NCI-H82 (cell line): Measurements from ENCODE around the gene ALG2.
A peak's percentile ranks its signal among the peaks of the same experiment; 100 is the strongest.

Source experiments
- DNase-seq: peaks from one replicate; lab custom pipeline; 2025; lab: John Stamatoyannopoulos, UW

The ALG2 gene

DNA sequence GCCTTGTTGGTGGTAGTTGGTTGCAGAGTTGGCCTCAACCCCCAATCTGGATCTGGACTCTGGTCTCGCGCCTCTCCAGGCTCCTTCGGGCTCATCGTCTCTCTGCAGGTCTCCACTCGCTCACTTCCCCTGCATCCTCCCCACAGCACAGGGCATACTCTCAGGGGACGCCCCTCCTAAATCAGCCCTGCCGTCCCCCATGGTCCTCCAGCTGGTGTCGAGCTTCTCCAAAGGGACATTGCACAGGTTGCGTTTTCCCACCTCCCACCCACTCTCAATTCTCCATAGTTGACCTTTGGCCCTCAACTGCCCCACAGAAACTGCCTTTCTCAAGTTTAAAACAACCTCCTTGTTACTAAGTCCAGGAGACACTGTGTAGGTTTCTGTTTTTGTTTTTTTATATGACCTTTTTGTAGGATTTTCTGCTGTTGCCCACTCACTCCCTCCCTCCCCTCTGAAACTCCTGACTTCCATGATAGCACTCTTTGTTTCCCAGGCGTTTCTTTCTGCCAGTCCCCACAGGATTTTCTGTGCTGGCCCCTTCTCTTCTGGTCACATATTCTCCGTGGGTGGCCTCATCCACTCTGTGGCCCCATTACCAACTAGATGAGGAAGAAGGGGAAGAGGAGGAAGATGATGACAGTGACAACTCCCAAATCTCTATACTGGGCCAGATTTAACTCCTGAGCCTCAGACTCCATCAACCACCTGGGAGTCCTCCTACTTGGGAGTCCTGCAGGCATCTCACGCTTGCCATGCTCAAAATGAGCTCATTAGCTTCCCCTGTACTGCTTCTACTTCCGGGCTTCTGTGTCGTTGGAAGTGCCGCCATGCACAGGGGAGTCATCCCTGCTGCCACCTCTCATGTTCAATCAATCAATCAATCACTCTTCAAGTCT is 50.3 kb downstream of the ALG2 start:
- peak; percentile 72 for DNase-seq

DNA sequence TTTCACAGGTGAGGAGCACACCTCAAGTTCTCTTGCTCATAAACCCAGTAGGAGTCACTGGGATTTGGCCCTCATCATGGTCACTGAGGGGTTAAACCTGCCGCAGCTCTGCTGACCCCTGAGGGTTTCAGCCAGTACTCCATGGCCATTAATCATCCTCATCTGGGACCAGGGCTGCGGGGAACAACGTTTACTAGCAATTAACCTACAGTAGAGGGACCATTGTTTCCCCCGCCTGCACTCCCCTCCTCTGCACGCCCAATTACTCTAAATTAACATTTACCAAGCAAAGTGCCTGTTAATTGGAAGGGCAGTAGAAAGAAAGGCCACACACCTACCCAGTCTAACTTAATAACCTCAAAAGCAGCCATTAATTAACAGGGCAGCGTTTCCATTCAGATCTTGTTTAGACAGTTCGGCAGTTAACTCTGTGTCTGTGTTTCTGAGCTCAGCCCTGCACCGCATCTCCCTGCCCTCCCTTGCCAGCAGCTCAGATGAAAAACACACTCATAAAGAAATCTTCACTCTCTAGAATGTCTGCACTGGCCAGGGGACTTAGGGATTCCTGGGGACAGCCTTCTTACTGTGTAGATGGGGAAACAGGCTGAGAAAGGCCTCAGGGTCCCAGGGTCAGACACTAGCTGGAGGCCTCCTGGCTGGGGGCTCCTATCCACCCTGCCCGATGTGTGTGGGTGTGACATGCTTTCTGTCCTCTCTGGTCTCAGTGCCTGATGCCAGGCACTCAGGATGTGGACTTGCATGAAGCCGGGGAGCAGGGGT is 51.6 kb downstream of the ALG2 start:
- DNase-seq = peak; percentile 61

DNA sequence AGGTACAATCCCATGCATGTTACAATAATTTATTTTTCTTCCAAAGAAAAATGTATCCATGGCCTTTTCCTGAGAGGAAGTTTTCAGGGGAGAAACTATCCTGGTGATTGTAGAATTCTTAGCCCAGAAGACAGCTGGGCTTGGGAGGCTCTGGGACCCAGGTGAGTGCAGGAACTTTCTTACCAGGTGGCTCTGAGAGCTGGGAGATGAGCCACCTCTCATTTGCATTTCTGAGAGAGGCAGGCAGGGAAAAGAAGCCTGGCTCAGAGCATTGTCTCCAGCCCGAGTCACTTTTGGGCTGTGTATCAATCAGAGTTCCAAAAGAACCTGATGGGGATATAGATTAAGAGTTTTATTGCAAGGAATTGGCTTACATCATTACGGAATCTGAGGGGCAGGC is 52.7 kb downstream of the ALG2 start:
- DNase-seq = peak; percentile 42

DNA sequence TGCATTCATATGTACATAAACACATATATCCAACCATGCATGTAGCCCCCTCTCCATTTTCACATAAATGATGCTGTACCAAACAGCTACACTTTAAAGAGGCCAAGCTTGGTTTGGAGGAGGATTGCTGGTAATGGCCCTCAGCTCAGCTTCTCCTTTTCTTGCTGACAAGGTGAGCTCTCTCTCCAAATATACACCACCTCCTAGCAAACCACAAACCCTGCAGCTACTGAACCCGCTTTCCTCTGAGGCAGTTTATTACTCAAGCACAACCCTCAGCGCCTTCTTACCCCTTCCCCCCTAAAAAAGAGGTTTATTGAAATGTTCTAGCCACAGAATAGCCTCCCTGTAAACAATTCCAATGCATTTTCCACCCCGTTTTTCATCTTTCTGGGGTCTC is 54.0 kb downstream of the ALG2 start:
- no peak for DNase-seq

DNA sequence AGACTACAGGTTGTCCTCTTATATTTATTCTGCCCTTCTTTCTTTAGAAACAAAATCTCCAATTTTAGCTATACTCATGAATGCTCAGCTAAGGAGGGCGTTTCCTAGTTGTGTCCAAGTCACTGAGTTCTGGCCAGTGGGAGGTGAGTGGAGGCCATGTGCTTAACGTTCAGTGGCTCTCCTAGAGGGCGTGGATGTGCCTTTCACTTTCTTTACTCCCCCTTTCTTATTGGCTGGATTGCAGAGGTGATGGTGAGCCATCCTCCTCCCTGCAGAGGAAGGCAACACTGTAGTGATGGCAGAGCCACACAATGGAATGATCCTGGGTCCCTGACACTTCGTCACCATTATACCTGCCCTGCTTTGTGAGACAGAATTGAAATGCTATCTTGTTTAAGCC is 54.6 kb downstream of the ALG2 start:
- peak; percentile 76 for DNase-seq
